ENCODE data around the gene PHF14.

DNA sequence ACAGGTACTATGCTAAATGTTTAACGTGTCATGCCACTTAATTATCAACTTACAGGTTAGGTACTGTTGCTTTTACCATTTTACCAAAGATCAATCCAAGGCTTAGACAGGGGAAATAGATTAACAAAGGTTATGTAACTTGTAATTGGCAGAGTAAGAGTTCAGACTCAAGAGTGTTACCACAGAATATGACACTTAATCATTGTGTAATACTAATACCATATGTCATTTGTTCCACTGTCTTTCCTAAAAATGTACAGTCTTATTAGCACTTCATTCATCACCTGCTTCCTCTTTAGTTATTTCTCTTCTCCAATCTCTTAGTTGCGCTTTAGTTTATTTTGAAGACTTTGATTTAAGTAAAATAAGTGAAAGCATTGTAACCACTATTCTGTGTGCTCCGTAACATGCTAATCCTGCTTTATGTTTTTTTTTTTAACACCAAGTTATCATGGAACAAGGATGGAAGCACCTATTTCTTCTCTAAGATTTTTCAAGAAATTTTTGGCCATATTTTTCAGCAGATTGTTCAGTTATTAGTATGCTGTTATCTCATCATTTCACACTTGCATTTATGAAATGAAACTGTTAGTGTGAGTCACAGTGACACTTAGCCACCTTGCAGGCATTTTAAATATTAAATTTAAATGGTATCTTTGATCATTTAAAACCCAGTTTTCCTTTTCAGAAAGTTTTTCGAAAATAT lies 197.3 kb downstream of the PHF14 start:
- TF ChIP-seq, protein P1, sequence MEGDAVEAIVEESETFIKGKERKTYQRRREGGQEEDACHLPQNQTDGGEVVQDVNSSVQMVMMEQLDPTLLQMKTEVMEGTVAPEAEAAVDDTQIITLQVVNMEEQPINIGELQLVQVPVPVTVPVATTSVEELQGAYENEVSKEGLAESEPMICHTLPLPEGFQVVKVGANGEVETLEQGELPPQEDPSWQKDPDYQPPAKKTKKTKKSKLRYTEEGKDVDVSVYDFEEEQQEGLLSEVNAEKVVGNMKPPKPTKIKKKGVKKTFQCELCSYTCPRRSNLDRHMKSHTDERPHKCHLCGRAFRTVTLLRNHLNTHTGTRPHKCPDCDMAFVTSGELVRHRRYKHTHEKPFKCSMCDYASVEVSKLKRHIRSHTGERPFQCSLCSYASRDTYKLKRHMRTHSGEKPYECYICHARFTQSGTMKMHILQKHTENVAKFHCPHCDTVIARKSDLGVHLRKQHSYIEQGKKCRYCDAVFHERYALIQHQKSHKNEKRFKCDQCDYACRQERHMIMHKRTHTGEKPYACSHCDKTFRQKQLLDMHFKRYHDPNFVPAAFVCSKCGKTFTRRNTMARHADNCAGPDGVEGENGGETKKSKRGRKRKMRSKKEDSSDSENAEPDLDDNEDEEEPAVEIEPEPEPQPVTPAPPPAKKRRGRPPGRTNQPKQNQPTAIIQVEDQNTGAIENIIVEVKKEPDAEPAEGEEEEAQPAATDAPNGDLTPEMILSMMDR (IDR thresholded peaks at IDR 0.05), result no peak
- TF ChIP-seq EZH2 (IDR thresholded peaks at IDR 0.05; ENCODE audit: borderline replicate concordance, insufficient read depth, low read depth, low read length, poor library complexity, severe bottlenecking), result no peak
